HG02885 (cell line): ENCODE results near the gene UBE2G1.
A peak's percentile ranks its signal among the peaks of the same experiment; 100 is the strongest.

ENCODE experiments used
- ATAC-seq: cut with Tn5 transposase; IDR thresholded peaks from one replicate; pipeline ENCODE4 v1.9.1; 2021; ENCODE audit warnings: mild to moderate bottlenecking; ENCODE audit not compliant: unreplicated experiment, poor library complexity

Gene UBE2G1

GRCh38 chr17:4309897-4310296 is 56.6 kb downstream of the UBE2G1 start:
- ATAC-seq: no peak

- no peak for ATAC-seq
Observed at GRCh38 chr17:4307179-4307930, 59.1 kb downstream of the UBE2G1 start.

- ATAC-seq: no peak
Observed at GRCh38 chr17:4305224-4305623, 61.3 kb downstream of the UBE2G1 start.

- no peak for ATAC-seq
Observed at GRCh38 chr17:4304417-4305027, 62.0 kb downstream of the UBE2G1 start.

GRCh38 chr17:4301066-4301465 is 65.4 kb downstream of the UBE2G1 start:
- no peak for ATAC-seq

- ATAC-seq: no peak
Observed at GRCh38 chr17:4297351-4297750, 69.1 kb downstream of the UBE2G1 start.

GRCh38 chr17:4295686-4296085 is 70.8 kb downstream of the UBE2G1 start:
- no peak for ATAC-seq

GRCh38 chr17:4293572-4293971 is 72.9 kb downstream of the UBE2G1 start:
- no peak for ATAC-seq

- no peak for ATAC-seq
Observed at GRCh38 chr17:4287710-4288109, 78.8 kb downstream of the UBE2G1 start.

- ATAC-seq: no peak
Observed at GRCh38 chr17:4276514-4276913, 90.0 kb downstream of the UBE2G1 start.

- no peak for ATAC-seq
Observed at GRCh38 chr17:4272972-4273368, 93.5 kb downstream of the UBE2G1 start.

- ATAC-seq: no peak
Observed at GRCh38 chr17:4272213-4272971, 94.1 kb downstream of the UBE2G1 start.

- ATAC-seq: no peak
Observed at GRCh38 chr17:4270736-4271135, 95.7 kb downstream of the UBE2G1 start.

GRCh38 chr17:4269915-4270314 is 96.6 kb downstream of the UBE2G1 start:
- no peak for ATAC-seq

- no peak for ATAC-seq
Observed at GRCh38 chr17:4267402-4267801, 99.1 kb downstream of the UBE2G1 start.

GRCh38 chr17:4266550-4266949 is 99.9 kb downstream of the UBE2G1 start:
- ATAC-seq: no peak

- ATAC-seq: peak; percentile 88
Observed at GRCh38 chr17:4263282-4264215, 102.9 kb downstream of the UBE2G1 start, which contains the start of gene ANKFY1. Gene ANKFY1, minus strand, starts transcription at chr17:4263979. Its CDS starts 38 bp downstream, at chr17:4263941.

- ATAC-seq: no peak
Observed at GRCh38 chr17:4262703-4263102, 103.8 kb downstream of the UBE2G1 start.

GRCh38 chr17:4261452-4261851 is 105.0 kb downstream of the UBE2G1 start:
- no peak for ATAC-seq

- ATAC-seq: no peak
Observed at GRCh38 chr17:4258867-4259266, 107.6 kb downstream of the UBE2G1 start.
